NK-92 treated with Interleukin-12 subunit alpha and Interleukin-12 subunit beta, amount 100 ng/mL, for 24 hours (cell line): ENCODE measurements around the gene CFAP61.

Experiments used
- DNase-seq: peaks from one replicate; lab custom pipeline; 2025; lab: John Stamatoyannopoulos, UW

CFAP61 gene

GRCh38 chr20:20395903-20396568 lies 343.7 kb downstream of the CFAP61 start:
- DNase-seq: no peak

GRCh38 chr20:20396794-20397193 lies 344.5 kb downstream of the CFAP61 start:
- no peak for DNase-seq

- DNase-seq: no peak
Observed at GRCh38 chr20:20398123-20398522, 345.8 kb downstream of the CFAP61 start.

GRCh38 chr20:20399531-20400500 lies 347.5 kb downstream of the CFAP61 start:
- DNase-seq: no peak

- no peak for DNase-seq
Observed at GRCh38 chr20:20401991-20402390, 349.7 kb downstream of the CFAP61 start.

GRCh38 chr20:20404633-20405032 lies 352.3 kb downstream of the CFAP61 start:
- DNase-seq: no peak

- DNase-seq: no peak
Observed at GRCh38 chr20:20405623-20406022, 353.3 kb downstream of the CFAP61 start.

- DNase-seq: no peak
Observed at GRCh38 chr20:20406306-20406705, 354.0 kb downstream of the CFAP61 start.

GRCh38 chr20:20407891-20408805 lies 355.8 kb downstream of the CFAP61 start:
- DNase-seq: no peak

- DNase-seq: no peak
Observed at GRCh38 chr20:20409331-20409730, 357.0 kb downstream of the CFAP61 start.
